Endothelial cell of umbilical vein (primary cell): ENCODE measurements around the gene FAM114A1.

ENCODE experiments used
- CTCF ChIP-seq, 2 donors: IDR thresholded peaks; 1 replicate in 1 of 2; 2 replicates in 1 of 2; pipeline ENCODE4 v1.5.1; 2011; ENCODE audit warnings: low read length in 2 of 2, mild to moderate bottlenecking in 2 of 2, moderate library complexity in 2 of 2, control low read depth in 1 of 2, inconsistent platforms in 1 of 2, low read depth in 1 of 2; ENCODE audit not compliant: insufficient read depth in 1 of 2; ENCODE audit errors: extremely low read depth in 1 of 2
- EZH2 ChIP-seq: IDR thresholded peaks from 2 replicates; pipeline ENCODE4 v1.6.1; 2012; ENCODE audit warnings: borderline replicate concordance, low read depth, mild to moderate bottlenecking, moderate library complexity, low read length, inconsistent platforms; ENCODE audit not compliant: severe bottlenecking
- GATA2 ChIP-seq: IDR thresholded peaks from 2 replicates; pipeline ENCODE4 v1.7.0; 2011; ENCODE audit warnings: low read depth, mild to moderate bottlenecking, moderate library complexity, mixed read lengths, low read length; ENCODE audit not compliant: insufficient read length, insufficient read depth
- POLR2A ChIP-seq: IDR thresholded peaks from 2 replicates; pipeline ENCODE4 v1.6.1; 2012; ENCODE audit warnings: low read depth, mild to moderate bottlenecking, control low read depth, low read length
- POLR2AphosphoS5 ChIP-seq: IDR thresholded peaks from 2 replicates; pipeline ENCODE4 v1.6.1; 2012; ENCODE audit warnings: low read depth, mild to moderate bottlenecking, control low read depth, low read length, moderate library complexity; ENCODE audit not compliant: insufficient read depth
- TF ChIP-seq, protein P1 (sequence below): IDR thresholded peaks from 2 replicates; pipeline ENCODE4 v1.6.1; 2011; ENCODE audit not compliant: insufficient read depth, insufficient read length

- TF ChIP-seq EZH2 (no peak), GATA2 (no peak), CTCF (IDR thresholded peaks at IDR 0.05; ENCODE audit: extremely low read depth in 1 of 2, insufficient read depth in 1 of 2, low read depth in 1 of 2, low read length in 2 of 2) (no peak), POLR2A (no peak), POLR2AphosphoS5 (no peak)
- TF ChIP-seq, protein P1, sequence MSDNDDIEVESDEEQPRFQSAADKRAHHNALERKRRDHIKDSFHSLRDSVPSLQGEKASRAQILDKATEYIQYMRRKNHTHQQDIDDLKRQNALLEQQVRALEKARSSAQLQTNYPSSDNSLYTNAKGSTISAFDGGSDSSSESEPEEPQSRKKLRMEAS: no peak
These were observed 48.0 kb upstream of the FAM114A1 start for GRCh38 chr4:38819569-38819968.
